ENCODE results near the gene NXNL1.

Gene NXNL1

DNA sequence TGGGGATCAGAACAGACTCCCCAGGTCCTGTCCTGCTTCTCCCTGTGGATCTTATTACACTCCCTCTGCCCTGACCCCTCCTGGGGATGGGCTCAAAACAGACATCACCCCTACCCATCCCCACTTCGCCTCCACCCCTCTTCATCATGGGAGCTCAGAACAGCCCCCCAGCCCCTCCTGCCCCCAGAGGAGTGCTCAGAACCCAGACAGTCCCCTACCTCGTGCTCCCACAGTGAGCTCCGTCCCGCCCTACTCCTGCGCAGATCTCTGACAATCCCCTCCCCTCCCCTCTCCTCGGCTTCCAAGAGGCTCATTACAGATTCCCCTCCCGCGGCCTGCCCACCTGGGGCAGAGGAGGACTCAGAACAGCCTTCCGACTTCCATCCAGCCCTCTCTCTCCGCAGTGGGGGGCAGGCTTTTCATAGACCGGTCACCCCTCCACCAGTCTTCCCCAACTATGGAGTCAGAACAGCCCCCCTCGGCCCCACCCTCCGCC is 6.1 kb downstream of the NXNL1 start:
- DNase-seq, result no peak

DNA sequence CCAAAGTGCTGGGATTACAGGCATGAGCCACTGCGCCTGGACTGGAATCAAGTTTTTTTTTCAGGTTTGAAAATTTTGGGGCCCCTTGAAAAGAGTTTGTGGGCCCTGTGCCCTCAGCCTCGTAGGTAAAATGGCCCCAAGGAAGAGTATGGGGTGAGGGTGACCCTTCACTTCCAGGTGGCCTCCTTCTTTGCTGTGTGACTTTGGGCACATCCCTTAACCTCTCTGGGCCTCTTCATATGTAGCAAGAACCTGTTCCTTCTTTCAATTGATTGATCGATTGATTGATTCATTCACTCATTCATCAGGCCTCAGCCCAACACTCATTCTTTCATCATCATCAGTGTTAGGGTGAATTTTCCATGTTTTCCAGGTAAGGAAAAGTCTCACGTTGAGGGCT is 8.9 kb downstream of the NXNL1 start:
- no peak for DNase-seq

DNA sequence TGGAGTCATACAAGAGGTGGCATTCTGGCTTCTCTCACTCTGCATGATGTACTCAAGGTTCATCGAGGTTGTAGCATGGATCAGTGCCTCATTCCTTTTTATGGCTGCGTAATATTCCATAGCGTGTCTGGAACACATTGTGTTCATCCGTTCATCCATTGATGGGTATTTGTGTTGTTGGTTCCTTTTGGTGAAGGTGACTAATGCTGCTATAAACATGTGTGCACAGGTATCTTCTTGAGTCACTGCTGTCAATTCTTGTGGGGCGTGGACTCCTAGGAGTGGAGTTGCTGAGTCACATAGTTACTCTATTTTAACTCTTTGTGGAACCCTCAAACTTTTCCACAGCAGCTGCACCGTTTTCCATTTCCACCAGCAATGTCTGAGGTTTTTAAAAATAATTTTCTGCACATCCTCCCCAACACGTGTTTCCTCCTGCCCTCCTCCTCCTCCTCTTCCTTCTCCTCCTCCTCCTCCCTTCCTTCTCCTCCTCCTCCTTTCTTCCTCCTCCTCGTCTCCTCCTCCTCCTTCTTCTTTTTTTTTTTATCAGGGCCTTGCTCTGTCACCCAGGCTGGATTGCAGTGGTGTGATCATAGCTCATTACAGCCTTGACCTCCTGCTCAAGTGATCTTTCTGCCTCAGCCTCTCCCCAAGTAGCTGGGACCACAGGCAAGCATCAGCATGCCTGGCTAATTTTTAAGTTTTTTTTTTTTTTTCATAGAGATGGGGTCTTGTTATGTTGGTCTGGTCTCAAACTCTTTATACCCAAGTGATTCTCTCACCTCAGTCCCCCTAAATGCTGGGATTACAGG is 10.3 kb downstream of the NXNL1 start:
- no peak for DNase-seq

DNA sequence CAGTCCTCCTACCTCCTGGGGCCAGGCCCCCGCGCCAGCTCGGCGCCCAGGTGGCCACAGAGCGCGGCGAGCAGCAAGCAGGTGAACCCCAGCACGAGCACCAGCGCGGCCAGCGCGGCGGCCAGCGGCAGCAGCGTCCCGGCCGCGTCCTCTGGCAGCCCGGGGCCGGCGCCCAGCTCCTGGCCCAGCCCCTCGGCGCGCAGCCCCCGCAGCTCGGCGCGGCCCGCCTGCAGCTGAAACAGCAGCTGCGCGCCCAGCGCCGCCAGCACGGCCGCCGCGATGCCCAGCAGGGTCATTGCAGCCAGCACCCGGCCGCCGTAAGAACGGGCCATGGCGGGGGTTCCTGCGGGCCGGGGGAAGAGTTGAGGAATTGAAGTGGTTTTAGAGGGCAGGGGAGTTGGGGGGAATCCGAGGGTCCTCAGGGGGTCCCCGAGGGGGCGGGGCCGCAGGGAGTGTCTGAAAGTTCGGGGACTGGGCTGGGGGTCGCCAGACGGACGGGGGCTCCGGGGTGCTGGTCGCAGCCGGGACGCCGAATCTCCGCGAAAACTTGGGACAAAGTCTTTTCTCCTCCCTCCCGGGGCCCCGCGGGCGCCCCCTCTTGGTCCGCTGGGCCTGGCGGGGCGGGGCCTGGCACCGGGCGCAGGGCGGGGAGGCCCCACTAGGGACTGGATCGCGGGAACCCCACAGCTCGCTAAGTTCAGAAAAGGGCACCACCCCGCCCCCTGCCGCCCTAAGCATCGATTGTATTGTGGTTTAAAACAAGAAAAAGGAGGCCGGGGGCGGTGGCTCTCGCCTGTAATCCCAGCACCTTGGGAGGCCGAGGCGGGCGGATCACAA is 12.4 kb downstream of the NXNL1 start, which contains the start of gene TMEM221:
TMEM221 (minus strand) TSS at position 538 of the 837 bp plus-strand sequence; CDS start at position 332, 206 bp downstream.
- no peak for DNase-seq

DNA sequence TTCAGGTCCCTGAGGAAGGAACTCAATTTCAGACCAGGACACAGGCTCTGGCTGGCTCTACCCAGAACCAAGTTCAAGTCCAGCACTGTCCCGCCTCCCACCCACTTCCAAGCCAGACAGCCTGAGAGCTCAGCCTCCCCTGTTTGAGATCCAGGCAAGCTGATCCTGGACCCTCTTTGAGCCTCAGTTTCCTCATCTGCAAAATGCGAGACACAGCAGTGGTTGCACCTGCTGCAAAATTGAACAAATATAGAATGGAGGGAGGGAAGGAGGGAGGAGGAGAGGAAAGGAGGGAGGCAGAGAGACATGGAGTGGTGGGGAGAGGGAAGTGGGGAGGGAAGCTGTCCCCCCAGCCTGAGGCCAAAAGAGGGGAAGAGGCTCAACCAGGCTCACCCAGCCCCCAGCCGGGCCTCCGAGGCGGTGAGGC is 13.0 kb downstream of the NXNL1 start:
- no peak for DNase-seq

DNA sequence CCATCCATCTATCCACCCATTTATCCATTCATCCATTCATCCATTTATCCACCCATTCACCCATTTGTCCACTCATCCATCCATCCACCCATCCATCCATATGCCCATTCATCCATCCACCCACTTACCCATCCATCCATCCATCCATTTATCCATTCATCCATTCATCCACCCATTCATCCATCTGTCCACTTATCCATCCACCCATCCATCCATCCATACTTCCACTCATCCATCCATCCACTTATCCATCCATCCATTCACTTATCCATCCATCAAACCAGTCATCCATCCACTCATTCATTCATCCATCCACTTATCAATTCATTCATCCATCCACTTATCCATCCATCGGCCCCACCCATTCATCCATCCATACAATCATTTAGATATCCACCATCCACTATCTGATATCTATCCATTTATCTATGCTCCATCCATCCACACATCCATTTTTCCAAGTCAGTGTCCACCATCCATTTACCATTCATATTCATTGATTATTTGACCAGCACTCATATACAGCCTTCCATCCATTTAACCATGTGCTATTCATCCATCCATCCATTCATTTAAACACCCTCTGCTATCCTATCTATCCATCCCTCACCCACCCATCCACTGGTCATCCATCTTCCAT is 15.1 kb downstream of the NXNL1 start:
- DNase-seq, result no peak

DNA sequence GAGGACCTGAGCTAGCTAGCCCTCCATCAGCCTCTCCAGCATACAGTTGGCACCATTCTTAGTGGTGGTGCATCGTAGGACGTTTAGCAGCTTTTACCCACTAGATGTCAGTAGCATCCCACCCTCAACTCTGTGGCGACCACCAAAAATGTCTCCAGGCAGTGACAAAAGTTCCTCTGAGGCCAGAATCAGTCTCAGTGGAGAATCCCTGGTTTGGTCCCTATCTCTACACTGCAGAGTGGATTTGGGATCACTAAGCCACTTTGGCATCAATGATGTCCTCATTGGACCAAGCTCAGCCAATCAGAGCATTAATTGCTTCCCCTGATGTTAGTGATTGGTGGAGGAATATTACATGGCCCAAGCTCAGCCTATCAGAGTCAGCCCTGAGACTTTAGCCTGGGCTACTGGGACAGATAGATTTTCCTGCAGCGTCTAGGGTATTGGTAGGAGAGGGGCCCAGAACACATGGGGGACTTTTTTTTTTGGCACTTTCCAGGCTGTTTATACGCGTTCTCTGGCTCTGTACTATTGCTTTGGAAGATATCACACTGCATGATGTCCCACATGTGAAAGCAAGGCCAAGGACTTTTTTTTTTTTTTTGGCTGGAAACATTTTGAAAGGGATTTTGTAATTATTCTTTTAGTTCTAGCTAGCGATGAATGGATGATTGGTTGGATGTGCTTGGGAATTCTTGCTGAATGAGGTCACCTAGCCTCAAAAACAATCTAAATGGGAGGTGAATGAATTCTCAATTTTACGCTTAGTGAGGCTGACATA is 19.3 kb downstream of the NXNL1 start:
- no peak for DNase-seq

DNA sequence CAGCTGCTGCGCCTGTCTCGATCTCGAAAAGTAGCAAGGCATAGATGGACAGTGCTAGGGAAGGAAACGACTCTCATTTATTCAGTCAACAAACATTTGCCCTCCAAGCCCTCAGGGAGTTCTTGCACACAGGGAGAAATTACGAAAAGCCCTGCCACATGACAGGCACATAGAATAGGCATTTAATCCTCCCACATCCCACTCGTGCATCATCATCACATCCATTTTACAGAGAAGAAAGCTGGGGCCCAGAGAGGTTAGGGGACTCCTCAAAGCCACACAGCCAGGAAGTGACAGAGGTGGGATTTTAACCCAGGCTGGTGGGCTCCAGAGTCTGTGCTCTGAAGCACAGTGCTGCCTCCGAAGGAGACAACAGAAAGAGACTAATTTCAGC is 23.9 kb downstream of the NXNL1 start:
- no peak for DNase-seq

DNA sequence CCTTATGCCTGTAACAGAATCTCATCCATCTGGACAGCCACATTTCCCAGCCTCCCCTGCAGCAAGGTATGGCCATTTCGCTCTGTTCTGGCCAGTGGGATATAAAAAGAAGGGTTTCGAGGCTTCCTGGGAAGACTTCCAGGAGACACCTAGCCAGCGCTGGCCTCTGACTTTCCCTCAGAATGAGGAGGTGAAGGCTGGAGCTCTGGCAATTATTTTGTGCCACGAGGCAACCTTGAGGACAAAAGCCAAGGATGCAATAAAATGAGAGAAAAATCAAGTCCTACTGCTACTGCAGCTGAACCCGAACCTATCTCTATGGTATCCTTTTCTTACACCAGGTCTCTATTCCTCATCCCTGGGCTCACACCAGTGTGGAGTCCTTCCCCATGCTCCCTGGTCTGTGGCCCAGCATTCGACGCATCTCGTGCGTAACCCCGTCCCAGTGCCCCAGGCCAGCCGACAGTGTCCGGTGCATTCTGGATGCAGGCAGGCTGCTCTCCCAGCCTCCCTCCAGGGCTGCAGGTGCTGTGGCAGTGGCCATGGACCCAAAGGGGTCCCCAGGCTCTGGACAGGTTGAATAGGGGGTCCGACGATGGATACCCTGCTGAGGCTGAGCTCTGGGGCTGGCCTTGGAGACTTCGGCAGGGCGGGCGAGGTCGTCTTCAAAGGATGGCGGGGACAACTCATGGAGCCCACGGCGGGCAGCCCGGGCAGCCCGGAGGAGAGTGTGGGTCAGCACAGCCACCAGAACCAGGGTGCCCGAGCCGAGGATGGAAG is 24.4 kb downstream of the NXNL1 start:
- DNase-seq, result no peak

DNA sequence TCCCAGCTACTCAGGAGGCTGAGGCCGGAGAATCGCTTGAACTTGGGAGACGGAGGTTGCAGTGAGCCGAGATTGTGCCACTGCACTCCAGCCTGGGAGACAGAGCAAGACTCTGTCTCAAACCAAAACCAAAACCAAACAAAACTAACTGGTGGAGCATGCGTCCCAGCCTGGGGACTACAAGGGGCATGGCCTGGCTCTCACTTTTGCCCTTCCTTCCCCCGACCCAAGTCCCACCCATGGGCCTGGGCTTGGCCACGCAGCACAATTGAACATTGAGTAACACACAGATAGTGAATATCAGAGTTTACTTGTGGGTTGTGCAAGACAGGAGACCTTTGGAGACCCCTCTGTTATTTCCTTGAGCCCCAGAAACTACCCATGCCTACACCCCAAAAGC is 25.5 kb downstream of the NXNL1 start:
- DNase-seq, result no peak

DNA sequence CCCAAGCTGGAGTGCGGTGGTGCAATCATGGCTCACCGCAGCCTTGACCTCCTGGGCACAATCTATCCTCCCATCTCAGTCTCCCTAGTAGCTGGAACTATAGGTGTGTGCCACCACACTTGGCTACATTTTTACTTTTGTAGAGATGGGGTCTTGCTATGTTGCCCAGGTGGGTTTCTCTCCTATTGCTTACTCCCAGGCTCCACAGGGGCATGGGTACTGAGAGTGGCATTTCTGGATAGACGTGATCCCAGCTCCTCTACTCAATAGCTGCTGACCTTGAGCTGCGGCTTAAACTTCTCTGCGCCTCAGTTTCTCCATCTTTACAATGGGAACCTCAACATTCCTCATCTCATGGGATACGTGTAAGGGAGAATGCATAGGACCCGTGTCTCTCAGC is 29.3 kb downstream of the NXNL1 start:
- DNase-seq, result no peak

DNA sequence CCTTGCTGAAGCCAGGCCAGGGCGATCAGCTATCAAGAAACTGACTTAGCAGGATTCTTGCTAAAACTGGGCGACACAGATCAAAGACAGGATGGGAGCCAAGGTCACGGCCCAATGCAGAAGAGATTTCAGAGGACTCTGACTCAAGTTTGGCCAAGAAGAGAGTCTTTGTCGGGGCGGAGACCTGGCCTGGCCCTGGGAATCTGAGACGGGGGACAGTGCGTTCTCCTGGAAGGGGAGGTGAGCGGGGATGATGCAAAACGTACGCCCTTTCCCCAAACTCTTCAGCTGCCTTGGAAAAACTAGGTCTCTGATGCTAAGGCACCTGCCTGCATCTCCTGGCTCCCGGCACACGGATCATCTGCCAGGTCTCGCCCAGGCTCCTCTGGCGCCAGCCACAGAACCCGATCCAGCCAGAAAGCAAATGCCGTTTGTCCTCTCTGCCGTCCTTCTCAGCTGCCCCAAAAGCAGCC is 31.0 kb downstream of the NXNL1 start:
- no peak for DNase-seq

DNA sequence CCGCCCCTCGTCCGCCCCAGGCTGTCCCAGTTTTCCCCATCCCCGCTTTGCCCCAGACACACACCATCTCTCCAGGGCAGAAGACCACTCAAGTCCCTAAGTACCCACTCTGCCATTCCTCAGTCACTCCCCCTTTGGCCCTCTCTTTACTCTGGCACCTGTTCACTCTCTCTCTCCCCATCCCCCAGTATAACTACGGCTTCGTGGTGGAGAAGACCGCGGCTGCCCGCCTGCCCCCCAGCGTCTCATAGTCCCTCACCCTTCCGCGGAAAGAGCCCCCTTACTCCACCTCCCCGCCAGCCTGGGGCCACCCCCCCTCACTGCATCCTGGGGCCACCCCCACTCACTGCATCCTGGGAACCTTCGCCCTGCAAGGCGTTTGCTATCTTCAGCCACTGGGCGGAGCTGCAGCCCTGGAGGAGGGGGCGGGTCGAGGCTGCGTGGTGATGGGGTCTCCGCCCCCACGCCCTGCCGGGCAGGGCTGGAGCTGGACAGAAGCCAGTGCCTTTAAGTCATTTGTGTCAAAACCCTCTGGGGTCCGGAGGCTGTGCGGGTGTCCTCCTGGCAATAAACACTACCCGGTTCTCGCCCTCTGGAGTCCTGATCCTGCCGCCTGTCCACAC is 35.9 kb downstream of the NXNL1 start:
- no peak for DNase-seq

DNA sequence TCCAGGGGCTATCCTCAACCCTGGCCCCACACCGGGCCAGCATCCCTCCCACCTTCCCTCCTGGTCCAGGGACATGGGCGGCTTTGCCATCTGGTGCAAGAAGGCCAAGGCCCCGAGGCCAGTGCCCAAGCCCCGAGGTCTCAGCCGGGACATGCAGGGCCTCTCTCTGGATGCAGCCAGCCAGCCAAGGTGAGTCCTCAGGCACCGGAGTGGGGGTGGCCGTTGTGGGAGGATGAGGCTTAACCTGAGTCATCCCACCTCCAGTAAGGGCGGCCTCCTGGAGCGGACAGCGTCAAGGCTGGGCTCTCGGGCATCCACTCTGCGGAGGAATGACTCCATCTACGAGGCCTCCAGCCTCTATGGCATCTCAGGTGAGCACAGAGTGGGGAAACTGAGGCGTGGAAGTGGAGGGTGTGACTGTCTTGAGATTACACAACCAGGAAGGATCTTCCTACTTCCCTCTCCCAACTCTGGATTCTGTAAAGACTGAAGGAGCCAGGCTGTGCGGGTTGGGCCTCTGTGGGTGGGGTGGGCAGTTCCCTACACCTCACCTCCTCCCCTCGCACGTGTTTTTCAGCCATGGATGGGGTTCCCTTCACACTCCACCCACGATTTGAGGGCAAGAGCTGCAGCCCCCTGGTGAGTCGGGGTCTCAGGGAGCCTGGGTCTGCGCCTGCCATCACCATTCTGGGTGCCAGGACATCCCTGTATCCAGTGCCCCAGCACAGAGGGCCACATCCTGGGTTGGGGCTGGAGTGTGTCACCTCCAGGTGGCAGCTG is 37.1 kb downstream of the NXNL1 start:
- no peak for DNase-seq

DNA sequence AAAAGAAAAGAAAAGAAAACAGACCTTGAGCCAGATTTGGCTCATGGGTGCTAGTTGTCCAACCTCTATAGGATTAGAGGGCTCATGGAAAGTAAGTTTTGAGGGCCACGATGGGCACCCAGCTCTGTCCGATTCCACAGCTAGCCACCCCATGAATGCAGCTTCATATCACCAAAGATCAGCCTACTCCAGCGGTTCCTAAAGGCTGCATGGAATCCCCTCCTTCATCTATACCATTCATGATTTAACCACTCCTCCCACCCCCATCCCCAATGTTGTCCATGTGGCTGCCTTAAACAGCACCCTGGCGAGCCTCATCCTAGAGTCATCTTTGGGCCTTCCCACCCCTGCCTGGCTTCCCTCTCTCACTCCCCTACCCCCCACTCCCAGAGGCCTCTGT is 38.8 kb downstream of the NXNL1 start:
- DNase-seq, result no peak

DNA sequence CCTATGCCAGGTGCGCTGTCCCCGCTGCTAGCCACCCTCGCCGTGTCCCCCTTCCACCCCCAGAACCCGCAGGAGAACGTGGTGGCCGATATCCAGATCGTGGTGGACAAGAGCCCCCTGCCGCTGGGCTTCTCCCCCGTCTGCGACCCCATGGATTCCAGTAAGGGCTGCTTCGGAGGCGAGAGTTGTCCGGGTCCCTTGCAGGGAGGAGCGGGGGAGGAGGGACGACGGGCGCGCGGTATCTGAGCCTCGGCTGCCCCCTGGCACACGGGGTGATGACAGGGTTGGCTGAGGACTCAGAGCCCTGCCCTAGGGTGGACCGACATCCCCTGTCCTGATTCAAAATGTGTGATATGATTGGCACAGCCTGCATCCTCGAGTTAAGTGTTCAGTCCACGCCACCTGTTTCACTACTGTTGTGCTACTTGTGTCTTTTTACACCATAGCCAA is 40.2 kb downstream of the NXNL1 start:
- DNase-seq, result no peak

DNA sequence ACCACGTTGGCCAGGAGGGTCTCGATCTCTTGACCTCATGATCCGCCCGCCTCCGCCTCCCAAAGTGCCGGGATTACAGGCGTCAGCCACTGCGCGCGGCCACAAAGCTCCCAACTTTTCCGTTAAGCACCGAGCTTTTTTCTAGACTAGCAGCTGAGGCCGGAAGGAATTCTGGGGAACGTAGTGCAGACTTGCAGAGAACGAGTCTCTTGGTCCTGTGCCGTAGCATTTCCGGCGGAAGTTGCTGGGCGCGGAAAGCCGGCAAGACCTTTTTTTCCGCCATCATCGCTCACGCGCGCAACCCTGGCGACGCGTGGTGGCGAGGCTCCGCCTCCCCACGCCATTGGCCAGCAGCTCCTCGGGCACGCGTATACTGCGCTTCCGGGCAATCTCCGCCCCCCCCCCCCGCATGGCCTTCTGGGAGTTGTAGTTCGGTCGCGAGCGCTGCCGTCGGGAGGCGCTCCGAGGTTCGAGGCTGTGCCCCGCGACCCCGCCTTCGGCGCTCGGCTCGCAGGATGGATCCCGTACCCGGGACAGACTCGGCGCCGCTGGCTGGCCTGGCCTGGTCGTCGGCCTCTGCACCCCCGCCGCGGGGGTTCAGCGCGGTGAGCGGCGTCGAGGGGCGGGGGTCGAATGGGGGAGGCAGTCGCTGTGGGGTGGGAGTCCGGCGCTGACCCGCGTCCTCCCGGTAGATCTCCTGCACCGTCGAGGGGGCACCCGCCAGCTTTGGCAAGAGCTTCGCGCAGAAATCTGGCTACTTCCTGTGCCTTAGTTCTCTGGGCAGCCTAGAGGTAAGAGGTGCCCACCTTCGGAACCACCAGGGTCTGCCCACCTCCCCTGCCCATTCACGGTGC is 40.9 kb downstream of the NXNL1 start, which contains the start of gene MVB12A:
MVB12A (plus strand) TSS at position 427 of the 854 bp plus-strand sequence; CDS start at position 516, 89 bp downstream.
- peak; percentile 95 for DNase-seq

DNA sequence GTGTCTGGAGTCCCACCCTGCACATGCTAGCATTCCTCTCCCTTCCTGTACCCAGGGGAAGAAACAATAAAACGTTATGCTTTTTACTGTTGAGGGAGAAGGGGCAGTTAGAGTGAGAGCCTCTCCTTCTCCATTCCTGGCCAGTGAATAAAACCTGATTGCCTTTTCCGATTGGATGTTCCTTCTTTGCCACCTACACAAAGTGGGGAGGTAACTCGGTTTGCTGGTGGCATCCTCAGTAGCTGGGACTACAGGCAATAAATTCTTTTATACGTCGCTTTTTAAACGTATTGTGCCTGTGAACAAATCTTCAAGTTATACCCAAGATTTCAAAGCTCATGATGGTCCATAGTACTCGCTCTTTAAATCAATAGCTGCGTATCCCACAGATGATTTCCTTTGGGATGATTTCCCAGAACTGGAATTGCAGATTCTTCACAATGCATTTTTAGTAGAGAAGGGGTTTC is 41.5 kb downstream of the NXNL1 start:
- no peak for DNase-seq

DNA sequence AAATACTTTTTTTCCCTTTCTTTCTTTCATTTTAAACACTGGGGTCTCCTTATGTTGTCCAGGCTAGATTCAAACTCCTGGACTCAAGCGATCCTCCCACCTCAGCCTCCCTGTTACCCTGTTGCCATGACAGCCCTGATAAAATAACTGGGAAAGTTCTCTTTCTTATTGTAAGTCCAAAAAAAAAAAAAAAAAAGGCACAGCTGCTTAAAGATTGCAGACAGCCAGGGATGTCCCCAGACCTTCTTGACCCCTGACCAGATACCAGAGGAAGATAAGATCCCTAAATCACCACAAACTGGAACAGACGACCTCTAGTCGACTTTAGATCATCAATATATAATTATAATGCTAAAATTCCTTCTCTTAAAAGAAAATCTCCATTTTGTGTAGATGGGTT is 42.0 kb downstream of the NXNL1 start:
- no peak for DNase-seq

All from NCI-H2107 (cell line).